Stimulated activated naive B cell treated with anti-CD40 and anti-IgM and Interleukin-4, amounts not matched to agents 10 μg/mL and 1 μg/mL and 100 μg/mL, for 72 hours (primary cell): Measurements from ENCODE around the gene ACADSB.

Source experiments
- ATAC-seq, 2 donors: fragments of 150-1000 bp; cut with Tn5 transposase; replicated peaks; 2 replicates each; pipeline ENCODE4 v1.10.0; 2021; ENCODE audit warnings: moderate library complexity in 1 of 2
- DNase-seq: peaks from one replicate; pipeline ENCODE4 v3.0.0; 2021
- H3K27ac Mint-ChIP-seq: one replicate; pipeline ENCODE4 v1.8.0; 2022; ENCODE audit warnings: mild to moderate bottlenecking, mixed read lengths
- H3K27me3 Mint-ChIP-seq, 2 donors: one replicate each; pipeline ENCODE4 v1.8.0; 2022; ENCODE audit warnings: mixed read lengths in 2 of 2
- H3K36me3 Mint-ChIP-seq, 2 donors: one replicate each; pipeline ENCODE4 v1.8.0; 2022; ENCODE audit warnings: mixed read lengths in 2 of 2, mild to moderate bottlenecking in 1 of 2
- H3K4me1 Mint-ChIP-seq, 2 donors: one replicate each; pipeline ENCODE4 v1.8.0; 2022; ENCODE audit warnings: mixed read lengths in 2 of 2, mild to moderate bottlenecking in 1 of 2
- H3K4me3 Mint-ChIP-seq, 2 donors: one replicate each; pipeline ENCODE4 v1.8.0; 2022; ENCODE audit warnings: mild to moderate bottlenecking in 2 of 2, mixed read lengths in 2 of 2, moderate library complexity in 1 of 2
- H3K9me3 Mint-ChIP-seq, 2 donors: one replicate each; pipeline ENCODE4 v1.8.0; 2022; ENCODE audit warnings: mixed read lengths in 2 of 2, mild to moderate bottlenecking in 1 of 2

The ACADSB gene

GRCh38 chr10:123014772-123015171 is 6.0 kb downstream of the ACADSB start:
- Mint-ChIP-seq H3K4me1 (peaks cover 10 to 15% of the 10 kb centered on the region in 2 donors), H3K36me3 (peaks cover 9 to 26% of the 10 kb centered on the region in 2 donors), H3K27me3 (no peaks in the 10 kb centered on the region), H3K4me3 (no peak overlapping the region), H3K9me3 (peaks cover 4% of the 10 kb centered on the region in 2 donors), H3K27ac (no peak overlapping the region)
- ATAC-seq = no peak
- DNase-seq = no peak

GRCh38 chr10:123016228-123016627 is 7.4 kb downstream of the ACADSB start:
- Mint-ChIP-seq H3K36me3 (peaks cover 9 to 26% of the 10 kb centered on the region in 2 donors), H3K27ac (no peak overlapping the region), H3K27me3 (no peaks in the 10 kb centered on the region), H3K4me3 (no peak overlapping the region), H3K4me1 (peaks cover 1 to 3% of the 10 kb centered on the region in 2 donors), H3K9me3 (peaks cover 4% of the 10 kb centered on the region in 2 donors)
- DNase-seq = no peak
- ATAC-seq = no peak

GRCh38 chr10:123017421-123018165 is 8.8 kb downstream of the ACADSB start:
- ATAC-seq (no peak), DNase-seq (no peak)
- Mint-ChIP-seq H3K27ac (no peak overlapping the region), H3K36me3 (peaks cover 7 to 20% of the 10 kb centered on the region in 2 donors), H3K4me1 (peaks cover 0 to 4% of the 10 kb centered on the region in 2 donors), H3K4me3 (no peak overlapping the region), H3K27me3 (no peaks in the 10 kb centered on the region), H3K9me3 (peaks cover 4% of the 10 kb centered on the region in 2 donors)

GRCh38 chr10:123018531-123018930 is 9.7 kb downstream of the ACADSB start:
- Mint-ChIP-seq H3K27me3 (no peaks in the 10 kb centered on the region), H3K4me1 (peaks cover 0 to 4% of the 10 kb centered on the region in 2 donors), H3K9me3 (peaks cover 4% of the 10 kb centered on the region in 2 donors), H3K27ac (no peak overlapping the region), H3K4me3 (no peak overlapping the region), H3K36me3 (peaks cover 3 to 14% of the 10 kb centered on the region in 2 donors)
- ATAC-seq (no peak), DNase-seq (no peak)

- no peak overlapping the region for H3K27ac Mint-ChIP-seq
- no peak for ATAC-seq
- peaks cover 6 to 12% of the 10 kb centered on the region in 2 donors for H3K36me3 Mint-ChIP-seq
- H3K9me3 Mint-ChIP-seq = peaks cover 4% of the 10 kb centered on the region in 2 donors
- no peak overlapping the region for H3K4me3 Mint-ChIP-seq
- DNase-seq = no peak
- no peaks in the 10 kb centered on the region for H3K27me3 Mint-ChIP-seq
- peaks cover 2 to 11% of the 10 kb centered on the region in 2 donors for H3K4me1 Mint-ChIP-seq
These were observed 10.5 kb downstream of the ACADSB start for GRCh38 chr10:123019264-123019663.

- no peak overlapping the region for H3K4me3 Mint-ChIP-seq
- ATAC-seq (no peak), DNase-seq (no peak)
- peaks cover 4 to 20% of the 10 kb centered on the region in 2 donors for H3K4me1 Mint-ChIP-seq
- peaks cover 4% of the 10 kb centered on the region in 2 donors for H3K9me3 Mint-ChIP-seq
- no peak overlapping the region for H3K27ac Mint-ChIP-seq
- peaks cover 6 to 14% of the 10 kb centered on the region in 2 donors for H3K36me3 Mint-ChIP-seq
- H3K27me3 Mint-ChIP-seq = no peaks in the 10 kb centered on the region
These were observed 11.3 kb downstream of the ACADSB start for GRCh38 chr10:123019941-123020703.

- Mint-ChIP-seq H3K9me3 (peaks cover 4% of the 10 kb centered on the region in 2 donors), H3K36me3 (peaks cover 6 to 10% of the 10 kb centered on the region in 2 donors), H3K4me3 (no peak overlapping the region), H3K4me1 (peaks cover 4 to 20% of the 10 kb centered on the region in 2 donors), H3K27ac (no peak overlapping the region), H3K27me3 (no peaks in the 10 kb centered on the region)
- DNase-seq (no peak), ATAC-seq (no peak)
These were observed 12.7 kb downstream of the ACADSB start for GRCh38 chr10:123021517-123021916.

GRCh38 chr10:123024540-123024939 is 15.7 kb downstream of the ACADSB start:
- no peak overlapping the region for H3K27ac Mint-ChIP-seq

GRCh38 chr10:123026302-123026701 is 17.5 kb downstream of the ACADSB start:
- Mint-ChIP-seq H3K36me3 (peaks cover 3 to 8% of the 10 kb centered on the region in 2 donors), H3K4me1 (peaks cover 4 to 20% of the 10 kb centered on the region in 2 donors), H3K27ac (no peak overlapping the region), H3K27me3 (no peaks in the 10 kb centered on the region), H3K4me3 (no peak overlapping the region), H3K9me3 (no peaks in the 10 kb centered on the region)
- ATAC-seq (no peak), DNase-seq (no peak)

More at GRCh38 chr10:123024540-123024939, 15.7 kb downstream of the ACADSB start:
- ATAC-seq (no peak), DNase-seq (no peak)
- Mint-ChIP-seq H3K4me1 (peaks cover 4 to 20% of the 10 kb centered on the region in 2 donors), H3K4me3 (no peak overlapping the region), H3K27me3 (no peaks in the 10 kb centered on the region), H3K9me3 (no peaks in the 10 kb centered on the region), H3K36me3 (peaks cover 3 to 8% of the 10 kb centered on the region in 2 donors)

GRCh38 chr10:123027861-123028260 is 19.1 kb downstream of the ACADSB start:
- H3K4me1 Mint-ChIP-seq = peaks cover 4 to 16% of the 10 kb centered on the region in 2 donors
- no peaks in the 10 kb centered on the region for H3K27me3 Mint-ChIP-seq
- no peak overlapping the region for H3K4me3 Mint-ChIP-seq
- no peaks in the 10 kb centered on the region for H3K9me3 Mint-ChIP-seq
- no peak for ATAC-seq
- peaks cover 3 to 10% of the 10 kb centered on the region in 2 donors for H3K36me3 Mint-ChIP-seq
- DNase-seq = no peak
- H3K27ac Mint-ChIP-seq = no peak overlapping the region

- no peak overlapping the region for H3K27ac Mint-ChIP-seq
- no peak overlapping the region for H3K4me3 Mint-ChIP-seq
- peaks cover 5 to 20% of the 10 kb centered on the region in 2 donors for H3K36me3 Mint-ChIP-seq
- H3K27me3 Mint-ChIP-seq = no peaks in the 10 kb centered on the region
- ATAC-seq (no peak), DNase-seq (no peak)
- H3K9me3 Mint-ChIP-seq = peaks cover 0 to 1% of the 10 kb centered on the region in 2 donors
- H3K4me1 Mint-ChIP-seq = no peaks in the 10 kb centered on the region
These were observed 22.3 kb downstream of the ACADSB start for GRCh38 chr10:123031124-123031523.

- H3K4me1 Mint-ChIP-seq = peaks cover 1 to 4% of the 10 kb centered on the region in 2 donors
- H3K27ac Mint-ChIP-seq = no peak overlapping the region
- H3K4me3 Mint-ChIP-seq = no peak overlapping the region
- DNase-seq (no peak), ATAC-seq (no peak)
- no peaks in the 10 kb centered on the region for H3K27me3 Mint-ChIP-seq
- H3K9me3 Mint-ChIP-seq = peaks cover 0 to 1% of the 10 kb centered on the region in 2 donors
- H3K36me3 Mint-ChIP-seq = peaks cover 7 to 31% of the 10 kb centered on the region in 2 donors
These were observed 25.5 kb downstream of the ACADSB start for GRCh38 chr10:123034332-123034731.

- no peak for ATAC-seq
- Mint-ChIP-seq H3K4me3 (no peak overlapping the region), H3K4me1 (peaks cover 1 to 6% of the 10 kb centered on the region in 2 donors), H3K27me3 (no peaks in the 10 kb centered on the region), H3K9me3 (peaks cover 0 to 1% of the 10 kb centered on the region in 2 donors), H3K27ac (no peak overlapping the region), H3K36me3 (peaks cover 7 to 30% of the 10 kb centered on the region in 2 donors)
- DNase-seq = no peak
These were observed 26.8 kb downstream of the ACADSB start for GRCh38 chr10:123035467-123036086.
